NCI-H2029 (cell line): ENCODE measurements around the gene VRK1.
"Not testable (repeated sequence)": the region's sequence is repeated elsewhere in the genome, so short reads cannot be mapped to it uniquely, and the experiment has no call there.

ENCODE experiments used
- DNase-seq: peaks from one replicate; lab custom pipeline; 2025; lab: John Stamatoyannopoulos, UW

The VRK1 gene

DNA sequence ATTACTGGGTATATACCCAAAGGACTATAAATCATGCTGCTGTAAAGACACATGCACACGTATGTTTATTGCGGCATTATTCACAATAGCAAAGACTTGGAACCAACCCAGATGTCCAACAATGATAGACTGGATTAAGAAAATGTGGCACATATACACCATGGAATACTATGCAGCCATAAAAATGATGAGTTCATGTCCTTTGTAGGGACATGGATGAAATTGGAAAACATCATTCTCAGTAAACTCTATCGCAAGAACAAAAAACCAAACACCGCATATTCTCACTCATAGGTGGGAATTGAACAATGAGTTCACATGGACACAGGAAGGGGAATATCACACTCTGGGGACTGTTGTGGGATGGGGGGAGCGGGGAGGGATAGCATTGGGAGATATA lies 86.8 kb downstream of the VRK1 start:
- not testable (repeated sequence) for DNase-seq

DNA sequence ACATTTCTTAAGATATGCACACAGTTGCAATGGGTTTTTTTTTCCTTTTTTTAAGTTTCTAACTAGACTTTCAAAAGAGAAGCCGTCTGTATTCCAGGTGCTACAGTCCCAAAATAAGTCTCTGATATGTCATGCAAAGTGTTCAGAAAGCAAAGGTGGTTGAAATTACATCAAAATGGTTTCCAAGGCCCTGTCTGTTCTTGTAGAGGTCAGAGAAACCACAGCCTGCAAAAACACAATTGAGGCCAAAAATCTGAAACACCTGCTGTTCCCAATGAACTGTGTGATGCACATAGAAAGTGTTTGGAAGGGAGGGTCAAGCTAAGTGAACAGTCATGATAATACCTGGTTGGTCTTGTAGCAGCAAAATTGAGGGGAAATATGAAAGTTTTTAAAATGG lies 91.0 kb downstream of the VRK1 start:
- no peak for DNase-seq

DNA sequence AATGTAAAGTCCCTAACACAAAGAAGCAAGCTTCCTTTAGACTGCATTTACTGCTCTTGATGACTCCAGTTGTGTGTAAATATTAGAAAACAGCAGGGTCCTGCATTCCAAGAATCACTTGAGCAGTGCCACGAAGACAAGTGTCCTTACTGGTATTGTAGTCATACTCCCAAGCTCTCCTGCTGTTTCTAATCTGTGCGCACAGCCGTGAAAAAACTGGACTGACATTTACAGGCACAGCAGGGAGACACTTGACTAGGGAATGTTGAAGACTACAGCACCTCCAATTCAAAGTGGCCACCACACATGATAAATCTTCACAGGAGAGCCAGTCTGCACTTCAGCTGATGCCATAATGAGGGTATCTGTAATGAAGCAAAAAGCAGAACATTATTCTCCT lies 91.4 kb downstream of the VRK1 start:
- no peak for DNase-seq

DNA sequence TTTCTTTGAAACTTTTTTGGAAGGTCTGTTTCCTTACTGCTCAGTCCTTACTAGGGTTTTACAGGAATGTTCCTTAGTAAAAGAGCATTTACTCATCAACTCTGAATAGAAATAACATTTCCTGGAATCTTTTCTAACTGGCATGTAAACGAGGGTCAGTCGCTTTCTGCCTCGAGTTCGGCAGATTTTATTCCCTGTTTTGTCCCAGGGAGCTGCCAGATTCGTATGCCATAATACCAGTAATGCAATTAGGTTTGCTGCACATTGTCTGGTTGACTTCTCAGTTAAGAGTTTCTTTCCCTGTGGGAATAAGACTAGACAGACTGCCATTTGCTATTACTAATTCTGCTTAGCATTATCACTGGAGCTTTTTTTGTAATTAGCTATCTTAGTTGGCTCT lies 91.9 kb downstream of the VRK1 start:
- DNase-seq = no peak

DNA sequence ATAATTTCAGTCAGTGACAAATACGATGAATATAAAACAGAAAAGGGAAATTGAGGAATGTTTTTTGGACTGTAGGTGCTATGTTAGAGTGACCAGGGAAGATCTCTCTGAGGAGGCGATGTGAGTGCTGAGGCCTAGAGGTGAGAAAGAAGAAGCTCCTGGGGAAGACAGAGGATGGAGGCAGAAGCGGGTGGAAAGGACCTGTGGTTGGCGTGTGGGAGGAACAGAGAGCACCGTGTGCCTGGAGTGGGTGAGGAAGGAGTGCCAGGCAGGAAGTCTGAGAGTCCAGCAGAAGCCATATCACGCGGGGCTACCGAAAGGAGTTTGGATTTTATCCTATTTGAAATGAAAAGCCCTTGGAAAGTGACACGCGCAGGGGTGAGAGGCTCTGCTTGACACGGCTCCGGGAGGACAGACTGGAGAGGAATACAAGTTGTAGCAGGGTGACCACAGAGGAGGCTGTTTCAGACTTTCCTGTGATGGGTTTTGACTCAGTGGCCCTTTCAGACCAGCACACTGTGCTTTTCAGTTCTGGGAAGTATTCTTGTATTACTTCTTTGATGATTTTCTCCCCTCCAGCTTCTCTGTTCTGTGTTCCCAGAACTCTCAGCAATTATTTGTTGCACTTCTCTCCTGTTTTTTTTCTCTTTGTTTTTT lies 96.9 kb downstream of the VRK1 start:
- DNase-seq = no peak

DNA sequence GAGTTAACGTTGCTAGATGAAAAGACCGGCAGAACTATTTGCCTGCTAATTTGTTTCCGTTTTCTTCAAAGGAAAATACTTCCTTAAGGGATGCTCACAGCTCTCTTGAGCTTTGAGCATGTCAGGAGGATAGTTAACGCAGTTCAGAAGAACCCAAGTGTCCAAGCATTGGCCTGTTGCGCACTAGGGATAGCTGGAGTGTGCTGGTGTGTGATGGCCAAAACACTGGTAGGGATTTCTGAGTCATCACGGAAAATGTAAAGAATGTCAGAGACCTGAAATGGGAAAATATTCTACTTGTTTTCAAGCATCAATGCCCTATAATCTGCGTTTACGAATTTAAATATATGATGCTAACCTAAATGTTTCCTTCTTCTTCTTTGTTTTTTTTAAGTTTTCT lies 97.8 kb downstream of the VRK1 start:
- no peak for DNase-seq

DNA sequence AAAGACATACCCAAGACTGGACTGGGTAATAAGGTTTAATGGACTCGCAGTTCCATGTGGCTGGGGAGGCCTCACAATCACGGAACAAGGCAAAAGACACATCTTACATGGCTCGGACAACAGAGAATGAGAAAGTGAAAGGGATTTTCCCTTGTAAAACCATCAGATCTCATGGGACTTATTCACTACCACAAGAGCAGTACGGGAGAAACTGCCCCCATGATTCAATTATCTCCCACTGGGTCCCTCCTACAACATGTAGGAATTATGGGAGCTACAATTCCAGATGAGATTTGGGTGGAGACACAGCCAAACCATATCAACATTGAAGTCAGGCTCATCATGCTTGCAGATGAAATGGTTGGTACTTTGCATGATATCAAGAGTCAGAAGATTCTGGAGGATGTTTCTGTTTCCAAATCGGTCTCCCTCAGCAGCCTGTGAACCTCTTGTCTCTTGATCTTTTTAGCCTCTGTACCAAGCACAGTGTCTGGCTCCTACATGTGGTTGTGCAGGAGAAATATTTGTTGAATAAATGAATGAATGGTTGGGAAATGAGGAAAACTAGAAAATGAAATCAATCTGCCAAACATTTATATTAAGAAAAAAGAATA lies 98.6 kb downstream of the VRK1 start:
- DNase-seq = no peak

DNA sequence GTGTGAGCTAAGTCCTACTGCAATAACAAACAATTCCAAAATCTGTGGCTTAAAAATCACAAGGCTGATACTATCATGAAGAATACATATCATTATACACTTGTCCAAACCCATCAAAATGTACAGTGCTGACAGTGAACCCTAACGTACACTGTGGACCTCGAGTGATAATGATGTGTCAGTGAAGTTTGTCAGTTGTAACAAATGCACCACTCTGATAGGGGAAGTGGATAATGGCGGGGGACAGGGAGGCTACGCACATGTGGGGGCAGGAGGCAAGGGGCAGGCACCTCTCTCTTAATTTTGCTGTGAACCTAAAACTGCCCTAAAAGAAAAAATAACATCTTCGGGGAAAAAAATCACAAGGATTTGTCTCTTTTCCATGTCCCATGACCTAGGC lies 100.0 kb downstream of the VRK1 start:
- DNase-seq = no peak

DNA sequence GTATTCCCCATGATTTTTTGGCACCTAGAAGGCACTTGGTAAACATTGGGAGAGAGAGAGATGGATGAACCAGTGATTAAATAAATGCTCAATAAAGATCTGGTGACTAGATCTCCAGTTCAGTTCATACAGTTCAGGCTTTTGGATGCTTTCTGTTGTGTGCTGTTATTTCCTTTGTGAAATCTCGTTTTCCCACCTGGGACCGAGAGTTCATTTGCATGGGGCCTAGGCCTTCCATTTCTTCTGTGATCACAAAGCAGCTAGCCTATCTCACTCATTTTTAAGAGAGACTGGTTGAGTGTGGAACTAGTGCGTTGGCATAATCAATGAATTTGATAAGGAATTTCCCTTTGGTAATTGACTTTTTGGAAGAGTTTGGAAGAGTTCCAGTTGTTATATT lies 104.0 kb downstream of the VRK1 start:
- no peak for DNase-seq

DNA sequence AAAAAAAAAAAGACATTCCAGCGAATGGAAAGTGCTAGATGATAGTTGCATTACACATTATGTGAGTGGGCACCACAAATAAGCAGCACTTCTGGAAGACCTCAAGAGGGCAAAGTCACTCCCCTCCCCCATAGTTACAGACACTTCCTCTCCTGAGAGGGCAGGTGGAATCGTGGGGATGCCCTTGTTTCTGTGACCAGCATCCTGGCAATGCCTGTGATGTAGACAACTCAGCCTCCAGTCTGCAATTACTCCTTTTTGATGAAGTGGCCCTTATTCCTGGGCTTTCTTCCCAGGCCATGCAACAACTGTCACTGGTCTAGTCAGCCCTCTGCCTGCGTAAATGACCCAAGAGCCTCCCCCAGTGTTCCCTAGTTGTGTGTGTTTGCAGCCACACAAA lies 104.8 kb downstream of the VRK1 start:
- DNase-seq = no peak

DNA sequence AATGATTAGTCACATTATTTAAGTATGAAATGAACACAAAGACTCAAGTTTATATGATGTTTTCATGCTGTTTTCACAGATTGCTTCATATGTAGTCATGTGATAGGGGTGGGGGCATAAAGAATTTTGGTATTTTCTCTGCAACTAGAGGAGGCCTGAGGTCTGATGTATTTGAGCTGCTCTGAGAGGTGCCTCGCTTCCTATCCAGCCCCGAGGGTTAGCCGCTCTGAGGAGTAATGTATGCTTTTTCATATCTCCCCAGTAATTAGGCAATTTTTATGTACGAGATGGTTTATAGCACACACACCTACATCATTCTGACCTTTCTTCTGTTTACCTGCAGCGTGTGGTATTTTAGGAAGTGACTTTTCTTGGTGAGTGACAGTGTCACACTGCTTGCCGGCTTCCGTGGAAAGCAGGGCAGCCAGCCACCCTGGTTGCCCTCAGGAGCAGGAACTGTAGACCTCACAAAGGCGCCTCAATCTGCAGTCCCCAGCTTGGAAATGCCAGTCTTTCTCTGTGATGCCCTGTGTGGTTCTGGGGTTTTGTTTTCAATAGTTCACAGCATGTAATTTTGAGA lies 106.4 kb downstream of the VRK1 start:
- DNase-seq = no peak

DNA sequence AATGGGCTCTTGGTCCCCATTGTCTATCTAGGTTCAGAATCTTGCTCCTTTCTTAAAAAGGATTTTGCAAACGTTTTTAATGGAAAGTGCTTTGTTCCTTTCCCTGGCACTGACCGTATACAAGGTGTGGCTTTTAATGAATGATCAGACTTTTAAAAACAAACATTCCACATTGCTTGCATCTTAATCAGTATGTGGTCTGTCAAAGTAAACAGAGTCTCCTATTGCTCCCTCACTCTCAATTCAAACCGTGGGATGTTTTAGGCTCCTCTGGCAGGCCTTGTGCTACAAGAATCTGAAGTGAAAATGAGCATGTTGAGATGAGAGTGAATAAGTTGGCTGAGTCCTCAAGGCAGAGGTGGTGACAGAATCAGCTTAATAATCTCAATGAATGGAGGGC lies 107.0 kb downstream of the VRK1 start:
- DNase-seq = no peak

DNA sequence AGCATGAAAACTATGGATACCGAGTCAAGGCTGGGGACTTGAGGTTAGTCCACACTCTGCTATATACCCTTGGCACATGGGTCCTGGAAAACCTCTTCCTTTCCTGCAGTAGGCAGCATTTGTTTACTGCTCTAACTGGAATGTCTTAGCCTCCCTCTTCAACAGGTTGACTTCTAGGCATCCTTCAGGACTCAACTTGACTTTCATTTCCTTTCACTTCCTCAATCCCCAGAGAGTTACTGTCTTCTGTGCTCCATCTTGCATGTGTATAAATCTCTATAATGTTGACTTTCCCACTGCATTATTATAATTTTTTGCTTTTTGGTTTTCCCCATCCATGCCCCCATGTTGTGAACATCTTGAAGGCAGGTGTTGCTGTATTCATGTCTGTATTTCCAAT lies 107.9 kb downstream of the VRK1 start:
- DNase-seq = no peak

DNA sequence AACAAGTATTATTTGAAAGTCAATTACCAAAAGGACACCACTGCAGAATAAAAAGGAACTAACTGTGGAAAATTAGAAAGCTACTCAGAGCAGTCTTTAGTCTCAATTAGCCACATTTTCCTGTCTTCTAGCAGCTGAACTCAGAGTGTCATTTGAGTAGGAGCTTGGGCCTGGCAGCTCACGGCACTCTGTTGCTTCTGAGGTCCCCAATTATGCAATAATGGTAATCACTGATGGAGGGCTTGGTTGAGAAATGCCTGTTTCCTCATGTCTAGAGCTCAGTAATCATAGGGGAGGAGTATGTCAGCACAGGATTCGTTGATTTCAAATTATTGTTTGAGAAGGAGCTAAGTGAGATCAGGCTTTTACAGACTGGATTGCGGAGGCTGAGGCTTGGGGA lies 108.6 kb downstream of the VRK1 start:
- DNase-seq = no peak

DNA sequence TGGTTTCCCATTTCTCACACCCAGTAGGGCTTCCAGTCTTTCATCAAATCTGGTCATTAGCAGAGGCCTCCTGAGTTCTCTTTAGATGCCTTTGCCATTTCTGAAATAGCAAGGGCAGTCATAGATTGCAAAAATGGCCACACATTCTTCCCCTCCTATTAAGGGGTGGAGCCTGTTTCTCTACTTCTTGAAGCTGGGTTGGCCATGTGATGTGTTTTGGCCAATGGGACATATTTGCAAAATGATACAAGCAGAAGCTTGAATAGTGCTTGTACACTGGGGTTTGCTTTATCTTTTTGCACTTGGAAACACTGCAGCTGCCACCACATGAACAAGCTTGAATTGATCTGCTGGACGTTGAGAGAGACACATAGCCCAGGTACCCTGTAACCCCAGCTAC lies 109.3 kb downstream of the VRK1 start:
- DNase-seq = no peak

DNA sequence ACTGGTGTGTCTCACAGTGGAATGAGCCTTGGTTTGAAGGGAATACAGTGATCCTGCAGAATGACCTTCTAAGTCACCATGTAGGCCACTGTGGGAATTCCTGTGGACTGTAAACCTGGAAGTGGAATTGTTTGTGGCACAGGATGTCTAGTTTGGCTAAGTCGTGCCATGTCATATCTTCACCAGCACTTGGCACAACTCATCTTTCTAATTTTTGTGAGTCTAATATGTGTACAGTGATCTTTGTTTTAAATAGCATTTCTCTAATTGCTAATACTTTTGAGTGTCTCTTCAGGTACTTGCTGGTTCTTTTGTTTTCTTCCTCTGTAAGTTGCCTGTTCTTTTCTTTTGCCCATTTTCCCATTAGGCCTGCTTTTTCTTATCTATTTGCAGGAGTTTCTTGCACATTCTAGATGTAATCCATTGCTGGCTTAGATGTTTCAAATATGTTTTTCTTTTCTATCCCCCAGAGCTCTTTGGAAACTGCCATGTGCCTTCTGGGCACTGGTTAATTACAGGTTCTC lies 112.7 kb downstream of the VRK1 start:
- no peak for DNase-seq

DNA sequence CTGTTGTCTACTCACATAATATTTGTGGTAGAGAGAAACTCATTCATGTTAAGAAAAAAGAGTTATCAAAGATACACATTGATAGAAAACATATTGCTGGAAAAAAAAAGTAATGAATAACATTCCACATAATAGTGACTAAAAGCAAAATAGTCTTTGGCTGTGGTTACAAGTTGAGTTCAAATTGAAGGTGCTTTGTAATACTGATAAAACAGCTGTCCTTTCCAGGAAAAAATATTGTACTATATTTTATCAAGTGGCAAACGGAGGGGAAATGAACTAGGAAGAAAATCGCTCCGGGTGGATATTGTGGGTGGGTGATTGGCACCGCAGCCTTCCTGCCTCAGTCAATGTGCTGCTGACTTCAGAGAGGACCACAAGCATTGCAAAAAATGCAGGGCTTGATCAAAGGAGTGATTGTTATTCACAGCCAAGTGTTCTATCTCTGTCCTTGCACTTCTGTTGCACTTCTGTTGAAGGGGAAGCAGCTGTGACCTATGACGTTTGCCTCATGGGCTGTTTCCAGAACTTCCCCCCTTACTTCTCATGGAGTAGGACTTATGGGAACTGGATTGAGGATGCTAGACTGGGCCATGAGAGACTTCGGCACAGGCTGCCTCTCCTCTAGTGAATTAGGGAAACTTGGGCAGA lies 114.4 kb downstream of the VRK1 start:
- DNase-seq = no peak

DNA sequence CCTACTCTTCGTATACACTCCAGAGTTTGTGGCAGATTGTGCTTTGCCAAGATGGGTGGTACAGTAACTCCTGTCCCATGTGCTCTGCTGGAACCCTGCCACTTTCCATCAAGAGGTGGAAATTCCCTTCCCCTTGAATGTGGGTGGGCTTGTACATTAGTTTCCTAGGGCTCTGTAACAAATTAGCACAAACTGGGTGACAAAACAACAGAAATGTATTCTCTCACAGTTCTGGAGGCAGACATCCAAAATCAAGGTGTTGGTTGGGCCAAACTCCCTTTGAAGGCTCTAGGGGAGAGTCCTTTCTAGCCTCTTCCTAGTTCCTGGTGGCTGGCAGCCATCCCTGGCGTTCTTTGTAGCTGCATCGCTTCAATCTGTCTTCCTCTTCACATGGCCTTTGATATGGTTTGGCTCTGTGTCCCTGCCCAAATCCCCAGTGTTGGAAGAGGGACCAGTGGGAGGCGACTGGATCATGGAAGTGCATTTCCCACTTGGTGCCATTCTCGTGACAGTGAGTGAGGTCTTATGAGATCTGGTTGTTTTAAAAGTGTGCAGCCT lies 117.5 kb downstream of the VRK1 start:
- no peak for DNase-seq

DNA sequence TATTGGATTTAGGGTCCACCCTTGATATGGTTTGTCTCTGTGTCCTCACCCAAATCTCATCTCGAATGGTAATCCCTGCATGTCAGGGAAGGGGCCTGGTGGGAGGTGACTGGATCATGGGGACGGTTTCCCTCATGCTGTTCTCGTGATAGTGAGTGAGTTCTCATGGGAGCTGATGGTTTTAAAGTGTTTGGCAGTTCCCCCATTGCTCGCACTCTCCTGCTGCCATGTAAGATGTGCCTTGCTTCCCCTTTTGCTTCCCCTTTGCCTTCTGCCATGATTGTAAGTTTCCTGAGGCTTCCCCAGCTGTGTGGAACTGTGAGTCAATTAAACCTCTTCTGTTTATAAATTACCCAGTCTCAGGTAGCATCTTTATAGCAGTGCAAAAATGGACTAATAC lies 118.3 kb downstream of the VRK1 start:
- no peak for DNase-seq

DNA sequence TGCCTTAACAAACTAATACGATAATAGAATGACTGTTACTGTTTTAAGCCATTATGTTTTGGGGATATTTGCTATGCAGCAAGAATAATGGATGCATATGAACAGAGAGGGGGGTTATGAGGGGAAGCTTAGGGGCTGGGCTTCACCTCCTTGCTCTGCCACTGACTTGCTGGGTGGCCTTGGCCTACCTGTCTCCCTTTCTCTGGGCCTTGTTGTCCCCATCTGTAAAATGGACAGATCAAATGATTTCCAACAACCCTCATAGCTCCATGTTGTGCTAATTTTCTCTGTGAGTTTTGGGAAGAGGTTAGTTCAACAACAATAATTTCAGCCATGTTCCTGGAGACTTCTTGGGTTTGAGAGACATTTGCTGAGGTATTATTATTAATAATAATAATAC lies 119.6 kb downstream of the VRK1 start:
- DNase-seq = no peak

DNA sequence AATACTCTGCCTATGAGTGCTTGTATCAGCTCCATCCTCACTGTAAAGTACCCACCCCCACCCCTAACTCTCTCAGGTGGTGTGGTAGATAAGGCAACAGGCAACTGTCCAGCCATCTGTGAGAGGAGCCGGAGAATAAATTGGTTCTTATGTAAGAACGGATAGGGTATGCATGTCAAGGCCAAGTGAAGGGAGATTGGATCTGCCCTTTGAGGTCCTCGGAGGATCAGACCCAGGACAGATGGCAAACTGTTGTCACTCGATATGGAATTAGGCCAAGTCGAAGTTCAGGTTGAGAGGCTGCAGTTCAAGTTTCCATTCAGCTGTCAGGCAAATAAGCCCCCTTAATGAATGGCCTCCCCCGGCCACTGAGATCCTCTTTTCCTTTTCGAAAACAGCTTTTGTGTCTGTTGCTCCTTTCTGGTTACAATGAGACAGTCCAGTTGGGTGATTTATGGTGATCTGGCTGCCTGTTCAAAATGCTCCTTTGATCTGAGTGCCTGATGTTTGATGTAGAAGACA lies 120.3 kb downstream of the VRK1 start:
- no peak for DNase-seq

DNA sequence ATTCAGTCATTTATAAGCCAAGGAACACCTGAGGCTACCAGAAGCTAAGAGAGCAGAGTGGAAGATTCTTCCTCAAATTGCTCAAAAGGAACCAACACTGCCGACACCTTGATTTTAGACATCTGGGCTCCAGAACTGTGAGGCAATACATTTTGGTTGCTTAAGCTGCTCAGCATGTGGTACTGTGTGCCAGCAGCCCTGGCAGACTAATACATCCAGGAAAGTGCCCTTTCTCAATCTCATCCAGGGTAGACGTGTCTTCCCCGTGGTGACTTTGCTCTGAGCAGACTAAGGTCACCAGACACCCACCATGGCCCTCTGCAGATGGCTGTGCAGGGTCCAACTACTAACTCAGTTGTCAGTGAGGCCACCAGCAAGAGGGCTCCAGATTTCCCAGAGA lies 122.8 kb downstream of the VRK1 start:
- DNase-seq = no peak

DNA sequence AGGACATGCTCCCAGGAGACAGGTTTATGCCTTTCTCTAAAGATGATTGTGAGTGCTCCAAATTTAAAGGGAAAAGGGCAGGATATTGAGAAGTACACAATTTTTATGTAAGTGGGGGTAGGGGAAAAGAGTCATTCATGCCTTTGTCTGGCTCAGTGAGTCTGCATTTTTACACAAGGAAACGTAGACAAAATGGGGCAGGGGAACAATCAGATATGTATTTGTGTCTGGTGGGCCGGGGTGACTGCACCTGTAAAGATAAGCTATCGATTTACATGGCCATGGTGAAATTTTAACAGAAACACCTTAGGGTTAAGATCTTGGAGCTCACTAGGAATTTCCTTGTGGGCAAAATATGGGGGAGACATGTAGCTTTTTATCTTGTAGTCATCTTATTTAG lies 123.6 kb downstream of the VRK1 start:
- DNase-seq = no peak
